B cell (primary cell): ENCODE data around the gene RBP7.

Experiments
- EZH2 ChIP-seq: IDR thresholded peaks from 2 replicates; pipeline ENCODE4 v1.6.1; 2012; ENCODE audit warnings: borderline replicate concordance, low read depth, mild to moderate bottlenecking, moderate library complexity, low read length; ENCODE audit not compliant: insufficient read depth, poor library complexity, severe bottlenecking
- TF ChIP-seq, protein P1 (sequence below): fragments of 200-600 bp; IDR thresholded peaks from one replicate; pipeline ENCODE4 v1.8.0; 2022; ENCODE audit warnings: antibody characterized with exemption, mild to moderate bottlenecking

DNA sequence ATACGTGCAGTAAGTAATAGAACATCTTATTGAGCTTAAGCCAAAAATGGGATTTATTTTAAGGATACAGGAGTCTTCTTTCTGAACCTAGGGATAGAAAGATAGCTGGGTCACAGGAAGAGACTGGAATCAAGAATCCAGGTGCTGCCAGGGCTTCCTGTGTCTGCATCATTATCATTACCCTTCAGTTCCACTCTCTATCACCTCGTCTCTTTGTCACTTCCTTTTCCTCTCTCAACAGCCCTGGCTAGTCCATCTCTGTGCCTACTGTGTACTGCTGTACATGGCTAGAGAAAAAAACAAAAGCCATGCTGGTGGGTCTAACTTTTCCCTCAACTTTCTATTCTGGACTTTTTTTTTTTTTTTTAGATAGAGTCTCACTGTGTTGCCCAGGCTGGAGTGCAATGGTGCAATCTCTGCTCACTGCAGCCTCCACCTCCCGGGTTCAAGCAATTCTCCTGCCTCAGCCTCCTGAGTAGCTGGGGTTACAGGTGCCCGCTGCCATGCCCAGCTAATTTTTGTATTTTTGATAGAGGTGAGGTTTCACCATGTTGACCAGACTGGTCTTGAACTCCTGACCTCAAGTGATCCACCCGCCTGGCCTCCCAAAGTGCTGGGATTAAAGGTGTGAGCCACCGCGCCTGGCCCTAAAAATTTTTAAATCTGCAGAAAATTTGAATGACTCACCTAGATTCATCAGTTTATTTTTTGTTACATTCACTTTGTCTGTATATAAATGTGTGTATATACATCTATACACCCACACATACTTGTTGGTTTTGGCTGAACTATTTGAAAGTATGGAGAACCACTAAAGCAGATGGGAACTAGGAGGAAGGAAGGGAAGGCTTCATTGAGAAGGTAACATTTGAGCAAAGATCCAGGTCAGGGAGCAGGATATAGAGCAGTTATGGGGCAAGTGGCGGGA lies 67.7 kb downstream of the RBP7 start:
- TF ChIP-seq, protein P1, sequence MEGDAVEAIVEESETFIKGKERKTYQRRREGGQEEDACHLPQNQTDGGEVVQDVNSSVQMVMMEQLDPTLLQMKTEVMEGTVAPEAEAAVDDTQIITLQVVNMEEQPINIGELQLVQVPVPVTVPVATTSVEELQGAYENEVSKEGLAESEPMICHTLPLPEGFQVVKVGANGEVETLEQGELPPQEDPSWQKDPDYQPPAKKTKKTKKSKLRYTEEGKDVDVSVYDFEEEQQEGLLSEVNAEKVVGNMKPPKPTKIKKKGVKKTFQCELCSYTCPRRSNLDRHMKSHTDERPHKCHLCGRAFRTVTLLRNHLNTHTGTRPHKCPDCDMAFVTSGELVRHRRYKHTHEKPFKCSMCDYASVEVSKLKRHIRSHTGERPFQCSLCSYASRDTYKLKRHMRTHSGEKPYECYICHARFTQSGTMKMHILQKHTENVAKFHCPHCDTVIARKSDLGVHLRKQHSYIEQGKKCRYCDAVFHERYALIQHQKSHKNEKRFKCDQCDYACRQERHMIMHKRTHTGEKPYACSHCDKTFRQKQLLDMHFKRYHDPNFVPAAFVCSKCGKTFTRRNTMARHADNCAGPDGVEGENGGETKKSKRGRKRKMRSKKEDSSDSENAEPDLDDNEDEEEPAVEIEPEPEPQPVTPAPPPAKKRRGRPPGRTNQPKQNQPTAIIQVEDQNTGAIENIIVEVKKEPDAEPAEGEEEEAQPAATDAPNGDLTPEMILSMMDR: no peak
- no peak for TF ChIP-seq EZH2
